ENCODE measurements around the gene CNNM4. TPM values are rescaled to one million over a fixed set of nuclear protein-coding genes. Genes with fewer than 3 reads are reported as not detected.

Gene CNNM4
- total RNA-seq, 1 donor from 2014 or later, result 2.7 TPM

DNA sequence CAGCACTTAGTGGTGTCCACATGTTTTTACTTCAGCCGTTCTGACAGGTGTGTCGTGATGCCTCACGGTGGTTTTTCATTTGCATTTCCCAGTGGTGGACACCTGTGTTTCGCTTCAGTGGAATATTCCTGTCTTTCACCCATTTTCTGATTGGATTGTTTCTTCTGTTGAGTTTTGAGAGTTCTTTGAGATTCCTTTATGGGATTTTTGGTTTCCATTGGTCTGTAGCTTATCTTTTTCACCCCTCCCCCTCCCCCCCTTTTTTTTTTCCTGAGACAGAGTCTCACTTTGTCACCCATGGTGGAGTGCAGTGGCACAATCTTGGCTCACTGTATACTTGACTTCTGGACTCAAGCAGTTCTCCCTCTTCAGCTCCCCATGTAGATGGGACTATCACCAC lies 75.1 kb downstream of the CNNM4 start:
- H3K27ac ChIP-seq, result no peak overlapping the region
- intact Hi-C loops (cut with DNase I), result no loop called here
- H3K9me3 ChIP-seq, result no peaks in the 10 kb centered on the region
- TF ChIP-seq, protein P1, sequence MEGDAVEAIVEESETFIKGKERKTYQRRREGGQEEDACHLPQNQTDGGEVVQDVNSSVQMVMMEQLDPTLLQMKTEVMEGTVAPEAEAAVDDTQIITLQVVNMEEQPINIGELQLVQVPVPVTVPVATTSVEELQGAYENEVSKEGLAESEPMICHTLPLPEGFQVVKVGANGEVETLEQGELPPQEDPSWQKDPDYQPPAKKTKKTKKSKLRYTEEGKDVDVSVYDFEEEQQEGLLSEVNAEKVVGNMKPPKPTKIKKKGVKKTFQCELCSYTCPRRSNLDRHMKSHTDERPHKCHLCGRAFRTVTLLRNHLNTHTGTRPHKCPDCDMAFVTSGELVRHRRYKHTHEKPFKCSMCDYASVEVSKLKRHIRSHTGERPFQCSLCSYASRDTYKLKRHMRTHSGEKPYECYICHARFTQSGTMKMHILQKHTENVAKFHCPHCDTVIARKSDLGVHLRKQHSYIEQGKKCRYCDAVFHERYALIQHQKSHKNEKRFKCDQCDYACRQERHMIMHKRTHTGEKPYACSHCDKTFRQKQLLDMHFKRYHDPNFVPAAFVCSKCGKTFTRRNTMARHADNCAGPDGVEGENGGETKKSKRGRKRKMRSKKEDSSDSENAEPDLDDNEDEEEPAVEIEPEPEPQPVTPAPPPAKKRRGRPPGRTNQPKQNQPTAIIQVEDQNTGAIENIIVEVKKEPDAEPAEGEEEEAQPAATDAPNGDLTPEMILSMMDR (IDR thresholded peaks at IDR 0.05), result no peak
- H3K27me3 ChIP-seq, result no peaks in the 10 kb centered on the region
- peaks cover 22 to 32% of the 10 kb centered on the region in 2 donors for H3K36me3 ChIP-seq
- no peak for DNase-seq (ENCODE audit: low spot score in 2 of 2)
- no peak overlapping the region for H3K4me3 ChIP-seq
- no peaks in the 10 kb centered on the region for H3K4me1 ChIP-seq

DNA sequence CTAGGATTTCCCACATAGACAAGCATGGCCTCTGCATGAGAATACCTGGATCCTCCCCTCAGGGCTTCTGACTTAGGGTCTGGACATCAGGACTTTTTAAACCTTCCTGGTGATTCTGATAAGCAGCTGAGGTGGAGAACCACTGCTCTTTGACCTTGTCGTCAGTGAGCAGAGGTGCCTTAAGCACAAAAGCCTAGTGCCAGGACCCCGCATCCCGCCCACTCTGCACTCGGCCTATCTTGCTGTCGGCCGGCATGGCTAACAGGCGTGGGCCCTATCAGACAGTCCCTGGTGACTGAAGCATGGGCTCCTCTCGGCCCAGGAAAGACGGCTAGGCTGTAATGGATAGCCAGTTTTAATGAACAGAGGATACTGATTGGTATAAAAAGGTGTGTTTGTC lies 76.9 kb downstream of the CNNM4 start:
- intact Hi-C loops (cut with DNase I), result no loop called here
- TF ChIP-seq, protein P1 (IDR thresholded peaks at IDR 0.05), result no peak
- Histone ChIP-seq H3K36me3 (peaks cover 8 to 15% of the 10 kb centered on the region in 2 donors), H3K9me3 (no peaks in the 10 kb centered on the region), H3K4me3 (no peak overlapping the region), H3K27me3 (no peaks in the 10 kb centered on the region), H3K27ac (no peak overlapping the region), H3K4me1 (no peaks in the 10 kb centered on the region)
- no peak for DNase-seq (ENCODE audit: low spot score in 2 of 2)

DNA sequence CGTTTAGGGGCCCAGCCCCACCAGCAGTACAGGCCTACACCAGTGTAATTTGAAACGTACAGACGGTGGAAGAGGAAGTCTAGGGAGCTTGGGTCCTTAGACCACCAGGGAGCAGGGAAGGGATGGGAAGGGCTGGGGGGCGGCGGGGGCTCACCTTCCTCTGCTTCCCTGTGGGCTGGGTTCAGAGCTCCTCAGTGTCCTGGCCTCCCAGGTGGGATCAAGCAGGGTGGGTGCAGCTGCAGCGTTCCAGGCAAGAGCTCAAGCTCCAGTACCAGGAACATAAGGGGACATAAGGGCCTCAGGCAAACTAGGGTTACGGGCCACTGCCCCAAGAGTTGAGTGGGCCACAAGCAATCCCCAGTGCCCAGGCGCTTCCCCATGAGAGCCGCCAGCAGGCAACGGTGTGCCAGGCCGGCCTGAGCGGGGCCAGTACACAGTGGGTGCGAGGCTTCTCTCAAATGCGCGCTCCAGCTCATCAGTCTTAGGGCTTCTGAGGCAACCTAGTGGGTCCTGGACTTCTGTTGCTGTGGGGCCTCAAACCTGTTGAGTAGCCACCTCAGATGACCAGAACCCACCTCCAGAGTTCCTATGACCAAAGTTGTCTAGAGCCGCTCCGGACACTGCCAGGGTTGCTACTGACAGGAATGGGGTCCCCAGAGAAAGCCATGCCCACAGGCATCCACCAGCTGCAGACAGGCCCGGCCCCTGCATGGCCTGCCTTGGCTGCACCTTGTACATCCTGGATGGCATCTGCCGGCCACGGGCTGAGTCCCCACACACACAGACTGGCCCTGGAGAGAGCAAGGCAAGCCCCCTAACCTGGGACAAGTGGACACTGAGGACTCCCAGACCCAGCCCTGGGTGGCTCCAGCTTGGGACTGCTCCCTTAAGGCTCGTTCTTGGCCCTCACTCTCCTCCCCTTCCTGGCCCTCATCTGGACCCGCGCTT lies 77.9 kb downstream of the CNNM4 start:
- H3K4me1 ChIP-seq, result no peaks in the 10 kb centered on the region
- no peak overlapping the region for H3K27ac ChIP-seq
- no peak overlapping the region for H3K4me3 ChIP-seq
- peaks cover 0 to 7% of the 10 kb centered on the region in 2 donors for H3K36me3 ChIP-seq
- no peaks in the 10 kb centered on the region for H3K27me3 ChIP-seq
- TF ChIP-seq, protein P1 (IDR thresholded peaks at IDR 0.05), result no peak
- intact Hi-C loops (cut with DNase I), result no loop called here
- DNase-seq (ENCODE audit: low spot score in 2 of 2), result no peak
- no peaks in the 10 kb centered on the region for H3K9me3 ChIP-seq

DNA sequence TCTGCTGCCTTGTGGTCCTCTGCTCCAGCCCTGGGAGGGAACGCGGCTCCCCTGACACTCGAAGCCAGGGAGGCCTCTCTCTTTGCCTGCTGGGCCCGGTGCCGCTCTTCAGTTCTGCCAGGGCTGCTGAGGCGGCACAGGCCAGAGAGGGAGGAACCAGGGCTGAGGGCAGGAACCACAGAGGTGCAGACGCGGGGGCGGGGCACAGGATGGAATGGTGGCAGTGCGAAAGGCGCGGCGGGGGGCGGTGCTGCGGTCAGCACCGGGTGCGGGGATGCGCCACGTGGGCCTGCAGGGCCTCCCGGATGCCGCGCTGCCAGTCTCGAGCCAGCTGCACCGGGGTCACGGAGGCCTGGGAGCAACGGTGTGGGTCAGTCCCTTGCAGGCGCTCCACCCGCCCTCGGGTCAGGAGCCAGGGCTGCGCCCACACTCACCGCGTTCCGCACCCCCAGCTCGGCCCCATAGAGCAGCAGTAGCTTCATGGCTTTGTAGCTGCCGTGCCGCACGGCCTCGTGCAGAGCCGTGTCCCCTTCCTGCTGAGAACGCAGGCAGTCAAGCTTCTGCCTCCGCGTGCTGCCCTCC lies 78.7 kb downstream of the CNNM4 start:
- peak in 1 of 2 donors; percentile 78 for DNase-seq (ENCODE audit: low spot score in 2 of 2)
- Histone ChIP-seq H3K4me3 (peak overlapping the region in 1 of 2 donors; percentile 4), H3K36me3 (peaks cover 0 to 7% of the 10 kb centered on the region in 2 donors), H3K27me3 (no peaks in the 10 kb centered on the region), H3K4me1 (no peaks in the 10 kb centered on the region), H3K27ac (no peak overlapping the region), H3K9me3 (no peaks in the 10 kb centered on the region)
- TF ChIP-seq, protein P1 (IDR thresholded peaks at IDR 0.05), result no peak
- intact Hi-C loops (cut with DNase I), result no loop called here

DNA sequence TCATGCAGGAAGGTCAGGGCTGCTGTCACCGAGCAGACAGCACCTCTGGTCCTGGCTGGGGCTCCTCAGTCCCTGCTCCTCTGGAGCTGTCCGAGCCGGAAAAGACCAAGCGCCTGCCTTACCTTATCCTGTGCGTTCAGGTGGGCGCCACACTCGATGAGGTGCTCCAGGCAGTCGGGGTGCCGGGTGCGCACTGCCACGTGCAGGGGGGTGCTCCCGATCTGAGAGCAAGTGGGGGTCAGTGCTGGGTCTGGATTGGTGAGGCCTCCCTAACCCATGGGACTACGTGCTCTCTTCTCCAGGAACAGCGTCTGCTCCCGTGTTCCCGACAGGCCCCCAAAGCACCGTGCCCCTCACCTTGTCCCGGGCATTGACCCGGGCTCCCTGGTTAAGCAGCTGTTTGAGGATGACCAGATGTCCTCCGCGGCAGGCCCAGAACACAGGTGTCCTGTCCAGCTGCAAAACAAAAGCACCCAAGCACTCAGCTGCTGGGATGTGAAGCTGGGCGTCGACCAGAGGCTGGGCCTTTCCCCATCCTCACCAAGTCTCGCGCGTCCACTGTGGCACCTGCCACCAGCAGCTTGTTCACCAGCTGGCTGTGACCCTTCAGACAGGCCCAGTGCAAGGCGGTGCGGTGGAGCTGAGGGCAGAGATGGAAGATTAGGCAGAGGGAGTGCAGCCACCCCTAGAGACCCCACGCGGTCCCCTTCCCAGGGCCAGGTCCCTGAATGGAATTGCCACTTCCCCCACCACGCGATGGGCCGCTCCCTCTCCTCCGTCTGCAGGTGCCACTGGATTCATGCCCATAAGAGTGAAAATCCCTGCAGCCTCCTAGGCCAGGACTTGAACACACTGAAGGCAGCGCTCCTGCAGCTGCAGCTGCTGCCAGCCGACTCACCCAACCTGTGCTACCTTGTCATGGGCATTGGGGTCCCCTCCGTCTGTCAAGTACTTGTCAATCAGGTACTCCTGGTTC lies 79.5 kb downstream of the CNNM4 start:
- peaks cover 0 to 7% of the 10 kb centered on the region in 2 donors for H3K36me3 ChIP-seq
- no peaks in the 10 kb centered on the region for H3K4me1 ChIP-seq
- TF ChIP-seq, protein P1 (IDR thresholded peaks at IDR 0.05), result no peak
- H3K4me3 ChIP-seq, result no peak overlapping the region
- DNase-seq (ENCODE audit: low spot score in 2 of 2), result no peak
- intact Hi-C loops (cut with DNase I), result no loop called here
- H3K27ac ChIP-seq, result no peak overlapping the region
- no peaks in the 10 kb centered on the region for H3K27me3 ChIP-seq
- no peaks in the 10 kb centered on the region for H3K9me3 ChIP-seq

Data from ascending aorta (tissue), 2 donors.